Renal pelvis (tissue), 12 donors: ENCODE measurements around the gene HEYL. TPM values are rescaled to one million over a fixed set of nuclear protein-coding genes. Genes with fewer than 3 reads are reported as not detected.

Experiments used
- DNase-seq: peaks from one replicate; pipeline ENCODE4 v3.0.0-alpha.2; 2013
- long read RNA-seq, 16 experiments: transcript quantifications; one replicate each; lab custom pipeline, GENCODE V29; 2026
- polyA plus RNA-seq, 3 donors: library from polyadenylated mRNA; unstranded; fragments of 120-200 nt; gene quantifications; one replicate each; pipeline ENCODE4 v1.2.1, GENCODE V29; 2013; ENCODE audit not compliant: insufficient read length in 3 of 3

HEYL gene
- 10 to 100 TPM; 23.4 to 26.3 (median 24.8) TPM for polyA plus RNA-seq
- long read RNA-seq, donor 1, transcript HEYL-201 (5 exons, 3,661 nt) = major isoform, 10 of 10 reads
- long read RNA-seq, donor 1, partial matches to known transcripts = 0 of 10 reads
- long read RNA-seq, donor 1, other reads (novel, unspliced or antisense) = 0 of 10 reads
- long read RNA-seq, donor 2, transcript HEYL-201 (5 exons, 3,661 nt) = major isoform, 12 of 12 reads
- long read RNA-seq, donor 2, partial matches to known transcripts = 0 of 12 reads
- long read RNA-seq, donor 2, other reads (novel, unspliced or antisense) = 0 of 12 reads
- long read RNA-seq, donor 3, transcript HEYL-201 (5 exons, 3,661 nt) = major isoform, 8 of 8 reads
- long read RNA-seq, donor 3, partial matches to known transcripts = 0 of 8 reads
- long read RNA-seq, donor 3, other reads (novel, unspliced or antisense) = 0 of 8 reads
- long read RNA-seq, donor 4, transcript HEYL-201 (5 exons, 3,661 nt) = major isoform, 11 of 11 reads
- long read RNA-seq, donor 4, partial matches to known transcripts = 0 of 11 reads
- long read RNA-seq, donor 4, other reads (novel, unspliced or antisense) = 0 of 11 reads
- long read RNA-seq, donor 5, partial matches to known transcripts = 0 of 3 reads
- long read RNA-seq, donor 5, other reads (novel, unspliced or antisense) = 0 of 3 reads
- long read RNA-seq, donor 6, transcript HEYL-201 (5 exons, 3,661 nt) = major isoform, 11 of 16 reads
- long read RNA-seq, donor 6, partial matches to known transcripts = 0 of 16 reads
- long read RNA-seq, donor 6, other reads (novel, unspliced or antisense) = 5 of 16 reads
- long read RNA-seq, donor 7, transcript HEYL-201 (5 exons, 3,661 nt) = major isoform, 15 of 15 reads
- long read RNA-seq, donor 7, partial matches to known transcripts = 0 of 15 reads
- long read RNA-seq, donor 7, other reads (novel, unspliced or antisense) = 0 of 15 reads
- long read RNA-seq, donor 8, partial matches to known transcripts = 0 of 2 reads
- long read RNA-seq, donor 8, other reads (novel, unspliced or antisense) = 0 of 2 reads
- long read RNA-seq, donor 9, transcript HEYL-201 (5 exons, 3,661 nt) = major isoform, 9 of 9 reads
- long read RNA-seq, donor 9, partial matches to known transcripts = 0 of 9 reads
- long read RNA-seq, donor 9, other reads (novel, unspliced or antisense) = 0 of 9 reads
- long read RNA-seq, donor 10, transcript HEYL-201 (5 exons, 3,661 nt) = major isoform, 7 of 7 reads
- long read RNA-seq, donor 10, partial matches to known transcripts = 0 of 7 reads
- long read RNA-seq, donor 10, other reads (novel, unspliced or antisense) = 0 of 7 reads
- long read RNA-seq, donor 11, partial matches to known transcripts = 0 of 3 reads
- long read RNA-seq, donor 11, other reads (novel, unspliced or antisense) = 0 of 3 reads
- long read RNA-seq, donor 12, transcript HEYL-201 (5 exons, 3,661 nt) = major isoform, 9 of 15 reads
- long read RNA-seq, donor 12, partial matches to known transcripts = 0 of 15 reads
- long read RNA-seq, donor 12, other reads (novel, unspliced or antisense) = 6 of 15 reads
- long read RNA-seq, donor 13, partial matches to known transcripts = 10 of 14 reads
- long read RNA-seq, donor 13, other reads (novel, unspliced or antisense) = 0 of 14 reads
- long read RNA-seq, donor 14 = 0 reads
- long read RNA-seq, donor 15, transcript HEYL-201 (5 exons, 3,661 nt) = major isoform, 7 of 7 reads
- long read RNA-seq, donor 15, partial matches to known transcripts = 0 of 7 reads
- long read RNA-seq, donor 15, other reads (novel, unspliced or antisense) = 0 of 7 reads
- long read RNA-seq, donor 16, transcript HEYL-201 (5 exons, 3,661 nt) = major isoform, 6 of 6 reads
- long read RNA-seq, donor 16, partial matches to known transcripts = 0 of 6 reads
- long read RNA-seq, donor 16, other reads (novel, unspliced or antisense) = 0 of 6 reads

- peak; percentile 61 for DNase-seq
These were observed at the start of gene HEYL for GRCh38 chr1:39639305-39640130. Gene HEYL, minus strand, starts transcription at chr1:39639643. Its CDS starts 18 bp downstream, at chr1:39639625.

DNA sequence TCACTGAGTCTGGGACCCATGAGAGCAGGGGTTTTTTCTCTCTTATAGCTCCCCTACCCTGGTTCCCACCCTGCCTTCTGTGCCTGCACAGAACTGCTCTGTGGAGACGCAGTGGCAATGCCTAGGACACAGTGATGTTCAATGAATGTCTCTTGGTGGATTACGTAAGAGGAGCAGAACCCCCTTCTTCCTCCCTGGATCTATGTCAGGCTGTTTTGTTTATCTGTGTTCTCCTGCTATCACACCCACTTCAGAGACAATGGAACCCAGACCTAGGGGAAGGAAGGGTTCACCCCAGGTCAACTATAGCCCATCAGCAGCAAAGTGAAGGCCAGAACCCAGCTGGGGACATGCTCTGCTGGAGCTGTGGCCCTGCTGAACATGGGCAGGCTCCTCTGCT lies 49.8 kb upstream of the HEYL start:
- DNase-seq = no peak

GRCh38 chr1:39688706-39689105 lies 49.3 kb upstream of the HEYL start:
- no peak for DNase-seq

- no peak for DNase-seq
These were observed 47.8 kb upstream of the HEYL start for GRCh38 chr1:39687243-39687642.

GRCh38 chr1:39685071-39685470 lies 45.6 kb upstream of the HEYL start:
- DNase-seq = no peak

- DNase-seq = no peak
These were observed 44.8 kb upstream of the HEYL start for GRCh38 chr1:39684313-39684664.

DNA sequence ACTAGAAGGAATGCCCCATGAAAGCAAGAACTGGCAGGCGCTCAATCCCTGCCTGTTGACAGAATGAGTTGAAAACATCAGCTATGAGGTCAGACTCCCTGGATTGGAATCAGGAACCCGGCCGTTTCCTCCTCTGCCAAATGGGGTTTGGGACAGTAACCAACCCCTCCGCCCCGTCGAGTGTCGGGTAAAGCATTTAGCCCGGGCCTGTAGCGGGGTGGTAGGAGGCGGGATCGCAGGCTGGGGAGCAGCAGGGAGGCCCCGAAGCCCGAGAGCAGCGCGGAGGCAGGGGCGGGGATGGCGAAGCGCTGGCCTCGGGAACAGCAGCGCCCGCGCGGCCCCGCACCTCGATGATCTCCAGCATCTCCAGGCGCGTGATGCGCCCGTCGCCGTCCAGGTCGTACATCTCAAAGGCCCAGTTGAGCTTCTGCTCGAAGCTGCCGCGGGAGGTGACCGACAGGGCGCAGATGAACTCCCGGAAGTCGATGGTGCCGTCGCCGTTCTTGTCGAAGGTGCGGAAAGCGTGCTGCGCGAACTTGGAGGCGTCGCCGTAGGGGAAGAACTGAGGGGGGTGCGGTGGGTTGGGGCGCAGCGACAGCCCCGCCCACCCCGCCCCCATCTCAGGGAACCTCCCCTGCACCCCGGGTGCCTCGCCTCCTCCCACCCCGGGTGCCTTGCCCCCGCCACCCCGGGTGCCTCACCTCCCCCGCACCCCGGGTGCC lies 44.3 kb upstream of the HEYL start:
- no peak for DNase-seq

GRCh38 chr1:39681999-39682398 lies 42.6 kb upstream of the HEYL start:
- DNase-seq = no peak

- no peak for DNase-seq
These were observed 41.9 kb upstream of the HEYL start for GRCh38 chr1:39681294-39681693.

DNA sequence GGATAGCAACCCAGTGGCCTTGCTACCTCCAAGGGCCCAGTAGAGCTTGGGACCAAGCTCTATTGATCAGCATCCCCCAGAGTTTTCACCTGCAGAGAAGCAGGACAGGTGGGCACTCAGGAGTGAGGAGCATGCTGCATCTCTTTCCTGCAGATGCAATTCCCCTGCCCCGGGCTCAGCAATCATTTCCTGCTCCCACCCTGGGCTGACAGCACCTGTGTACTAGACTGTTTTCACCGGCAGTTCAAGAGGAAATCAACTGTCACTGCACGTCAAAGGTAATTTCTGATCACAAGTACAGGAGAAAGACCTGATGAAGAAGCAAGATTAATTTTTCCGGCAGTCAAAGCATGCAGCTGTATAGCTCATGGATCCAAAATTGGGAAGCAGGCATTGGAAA lies 41.3 kb upstream of the HEYL start:
- DNase-seq = no peak

- no peak for DNase-seq
These were observed 40.4 kb upstream of the HEYL start for GRCh38 chr1:39679821-39680220.

DNA sequence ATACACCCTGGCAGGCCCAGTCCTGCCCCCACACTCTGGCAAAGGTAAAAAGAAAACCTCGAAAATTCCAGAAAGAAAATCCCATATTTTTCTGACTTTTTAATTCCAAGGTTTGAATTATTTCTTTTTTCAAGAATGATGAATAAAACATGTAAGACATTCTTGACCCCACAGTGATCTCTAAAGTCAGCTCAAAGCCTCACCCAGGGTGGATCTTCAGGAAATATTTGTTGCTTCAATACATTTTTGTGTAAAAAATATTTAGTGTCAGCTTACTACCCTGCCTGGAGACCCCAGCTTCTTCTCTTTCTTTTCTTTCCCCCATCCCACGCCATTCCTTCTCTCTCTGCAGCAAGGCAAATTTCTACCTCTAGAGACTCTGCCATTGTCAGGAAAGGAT lies 39.4 kb upstream of the HEYL start:
- DNase-seq = no peak

- DNase-seq = no peak
These were observed 38.2 kb upstream of the HEYL start for GRCh38 chr1:39677645-39678044.

DNA sequence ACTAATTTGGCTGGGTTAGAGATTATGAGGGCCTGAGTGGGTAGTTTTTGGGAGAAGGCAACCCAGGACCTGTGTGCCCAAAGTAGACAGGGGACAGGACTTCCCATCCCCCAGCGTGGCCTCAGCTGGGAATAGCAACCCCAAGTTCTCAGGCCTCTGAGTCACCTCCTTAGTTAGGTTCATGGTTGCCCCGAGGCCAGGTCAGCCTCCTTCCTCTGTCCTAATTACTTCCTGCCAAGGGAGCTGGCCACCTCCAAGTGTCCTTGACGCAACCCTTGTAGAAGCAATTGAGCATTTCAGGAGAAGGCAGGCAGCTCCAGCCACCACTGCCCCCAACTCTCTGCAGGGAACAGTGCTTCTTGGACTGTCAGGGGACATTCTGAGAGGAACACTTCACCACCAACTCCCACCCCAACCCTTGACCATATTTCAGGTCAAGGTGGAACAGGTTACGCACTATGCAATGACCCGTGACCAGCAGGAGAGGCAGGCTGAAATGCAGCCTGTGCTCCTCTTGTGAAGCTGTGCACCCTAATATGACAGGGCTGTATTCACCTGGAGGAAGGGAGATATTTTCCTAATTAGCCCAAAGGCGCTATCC lies 37.6 kb upstream of the HEYL start:
- no peak for DNase-seq

GRCh38 chr1:39675220-39675619 lies 35.8 kb upstream of the HEYL start:
- no peak for DNase-seq

DNA sequence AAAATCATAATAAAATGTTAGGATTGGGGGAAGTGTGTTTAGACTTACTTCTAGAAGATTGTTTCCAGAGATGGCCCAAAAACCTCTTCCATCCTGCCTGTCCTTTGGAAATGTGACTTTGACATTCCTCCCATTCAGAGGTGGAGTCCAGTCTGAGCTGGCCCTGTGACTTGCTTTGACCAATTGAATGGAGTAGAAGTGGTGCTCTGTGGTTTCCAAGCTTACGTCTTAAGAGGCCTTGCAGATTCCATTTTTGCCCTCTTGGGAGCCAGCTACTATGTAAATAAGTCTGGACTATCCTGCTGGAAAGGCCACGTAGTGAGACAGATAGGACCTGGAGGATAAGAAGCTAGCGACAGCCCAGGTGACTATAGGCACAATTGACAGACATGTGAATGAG lies 33.8 kb upstream of the HEYL start:
- no peak for DNase-seq

DNA sequence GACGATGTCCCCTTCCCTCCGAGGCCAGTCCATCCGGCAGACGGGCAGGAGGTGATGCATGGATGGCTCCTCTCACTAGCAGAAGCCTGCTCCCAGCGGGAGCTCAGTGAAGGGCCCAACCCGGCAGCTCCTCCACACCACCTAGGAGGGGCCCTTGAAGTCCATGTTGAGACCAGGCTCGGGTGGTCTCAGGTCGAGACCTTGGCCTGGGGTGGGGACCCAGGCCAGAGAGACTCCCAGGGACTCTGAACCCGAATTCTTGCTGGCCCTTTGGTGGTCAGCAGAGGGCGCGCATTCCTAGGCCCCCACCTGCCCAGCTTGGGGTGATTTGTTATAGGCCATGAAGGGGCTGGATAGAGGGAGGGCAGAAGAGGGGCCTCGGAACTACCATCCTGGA lies 33.1 kb upstream of the HEYL start:
- no peak for DNase-seq

- no peak for DNase-seq
These were observed 32.5 kb upstream of the HEYL start, which contains the start of gene NT5C1A for GRCh38 chr1:39671793-39672550. Gene NT5C1A, minus strand, starts transcription at chr1:39672107. Its CDS starts 69 bp downstream, at chr1:39672038.
